GM03348 (cell line): ENCODE data around the gene GRM8.

ENCODE experiments used
- DNase-seq: peaks from one replicate; pipeline ENCODE4 v3.0.0; 2012; ENCODE audit warnings: low spot score

The GRM8 gene

GRCh38 chr7:127230192-127230925 lies 22.4 kb downstream of the GRM8 start:
- no peak for DNase-seq

- DNase-seq, result no peak
Measured at GRCh38 chr7:127226685-127227374, 25.9 kb downstream of the GRM8 start.

GRCh38 chr7:127221731-127222130 lies 31.0 kb downstream of the GRM8 start:
- no peak for DNase-seq

- no peak for DNase-seq
Measured at GRCh38 chr7:127214956-127215718, 37.6 kb downstream of the GRM8 start.

GRCh38 chr7:127209886-127210285 lies 42.9 kb downstream of the GRM8 start:
- no peak for DNase-seq

- no peak for DNase-seq
Measured at GRCh38 chr7:127208860-127209259, 43.9 kb downstream of the GRM8 start.

- DNase-seq, result no peak
Measured at GRCh38 chr7:127208351-127208750, 44.4 kb downstream of the GRM8 start.

- DNase-seq, result no peak
Measured at GRCh38 chr7:127207806-127208205, 44.9 kb downstream of the GRM8 start.

GRCh38 chr7:127207230-127207629 lies 45.5 kb downstream of the GRM8 start:
- DNase-seq, result no peak

GRCh38 chr7:127194571-127194970 lies 58.2 kb downstream of the GRM8 start:
- DNase-seq, result no peak

- no peak for DNase-seq
Measured at GRCh38 chr7:127189886-127190285, 62.9 kb downstream of the GRM8 start.

GRCh38 chr7:127189074-127189473 lies 63.7 kb downstream of the GRM8 start:
- DNase-seq, result no peak

GRCh38 chr7:127187740-127188139 lies 65.0 kb downstream of the GRM8 start:
- DNase-seq, result no peak

- DNase-seq, result no peak
Measured at GRCh38 chr7:127186686-127187085, 66.1 kb downstream of the GRM8 start.

- no peak for DNase-seq
Measured at GRCh38 chr7:127177156-127177555, 75.6 kb downstream of the GRM8 start.

GRCh38 chr7:127162366-127162765 lies 90.4 kb downstream of the GRM8 start:
- no peak for DNase-seq

- DNase-seq, result no peak
Measured at GRCh38 chr7:127158659-127159058, 94.1 kb downstream of the GRM8 start.

GRCh38 chr7:127154958-127155357 lies 97.8 kb downstream of the GRM8 start:
- no peak for DNase-seq

GRCh38 chr7:127154101-127154500 lies 98.6 kb downstream of the GRM8 start:
- DNase-seq, result no peak

- DNase-seq, result no peak
Measured at GRCh38 chr7:127153315-127153714, 99.4 kb downstream of the GRM8 start.

- DNase-seq, result no peak
Measured at GRCh38 chr7:127152423-127152822, 100.3 kb downstream of the GRM8 start.

GRCh38 chr7:127151379-127151778 lies 101.4 kb downstream of the GRM8 start:
- no peak for DNase-seq

- DNase-seq, result no peak
Measured at GRCh38 chr7:127150543-127150942, 102.2 kb downstream of the GRM8 start.
